K562 (cell line): Measurements from ENCODE around the gene KHNYN. TPM values are rescaled to one million over a fixed set of nuclear protein-coding genes. Genes with fewer than 3 reads are reported as not detected.

Experiments used
- ATAC-seq: fragments of 200-7000 bp; cut with Tn5 transposase; 3 replicates; pipeline ENCODE4 v1.9.1; 2020; ENCODE audit warnings: moderate library complexity
- BruUV-seq: library from RNA; stranded (reverse); fragments of 400-500 nt; replicated peaks from 2 replicates; lab custom pipeline; 2021; lab: Mats Ljungman, UMichigan
- CTCF ChIA-PET: fragments of 300-600 bp; formaldehyde crosslinking; extraction: SDS; loops from one replicate; lab custom pipeline; 2021; ENCODE audit warnings: low intra/inter-chr PET ratio; lab: Yijun Ruan, JAX
- POLR2A ChIA-PET: fragments of 300-600, 350-650 bp; sonication (Branson Sonifier 250); formaldehyde crosslinking; extraction: SDS; loops from one replicate; lab custom pipeline; 2021; ENCODE audit warnings: antibody characterized with exemption, inconsistent platforms; lab: Yijun Ruan, JAX
- DNase-seq, 4 experiments: peaks; one replicate each; pipeline versions ENCODE4 v3.0.0 to v3.0.0-alpha.2; 2011 to 2018; ENCODE audit warnings: low spot score in 3 of 4, mixed read lengths in 3 of 4; ENCODE audit errors: extremely low read depth in 1 of 4
- FAIRE-seq: peaks from 2 replicates; lab custom pipeline; 2011; peaks lifted over from hg19 to GRCh38; lab: Jason Lieb, UNC
- H2AFZ ChIP-seq: 2 replicates; pipeline ENCODE4 v1.6.0; 2011; ENCODE audit warnings: low read depth, low read length, control low read depth, inconsistent platforms
- H3K27ac ChIP-seq: fragments of 200-600 bp; 3 replicates; pipeline ENCODE4 v1.8.0; 2011; ENCODE audit warnings: low read depth, mild to moderate bottlenecking, control low read depth, inconsistent platforms, low read length, moderate library complexity, mixed read lengths; ENCODE audit errors: extremely low read depth
- H3K27me3 ChIP-seq, 2 experiments: fragments of 300-600 bp in 1 of 2; 2 replicates in 1 of 2; 3 replicates in 1 of 2; pipeline versions ENCODE4 v1.6.0 to v1.8.0; 2011; ENCODE audit warnings: inconsistent platforms in 2 of 2, low read length in 2 of 2, mild to moderate bottlenecking in 1 of 2, mixed read lengths in 1 of 2, moderate library complexity in 1 of 2; ENCODE audit not compliant: control insufficient read depth in 2 of 2, insufficient read depth in 2 of 2
- H3K36me3 ChIP-seq: fragments of 300-600 bp; 3 replicates; pipeline ENCODE4 v1.8.0; 2011; ENCODE audit warnings: mild to moderate bottlenecking, low read length, inconsistent platforms; ENCODE audit not compliant: control insufficient read depth, insufficient read depth
- H3K4me1 ChIP-seq, 2 experiments: fragments of 200-600 bp in 1 of 2; replicated peaks in 1 of 2; 2 replicates in 1 of 2; 3 replicates in 1 of 2; pipeline versions ENCODE4 v1.5.1 to v1.8.0; 2011; ENCODE audit warnings: inconsistent platforms in 2 of 2, low read length in 2 of 2, mild to moderate bottlenecking in 1 of 2, mixed read lengths in 1 of 2, moderate library complexity in 1 of 2; ENCODE audit not compliant: control insufficient read depth in 2 of 2, insufficient read depth in 2 of 2
- H3K4me2 ChIP-seq: 2 replicates; pipeline ENCODE4 v1.6.1; 2011; ENCODE audit warnings: low read length, control low read depth, inconsistent platforms, mixed read lengths; ENCODE audit not compliant: insufficient read depth
- H3K4me3 ChIP-seq: fragments of 200-600 bp; sonication (generic), shearing (Covaris generic); 2 replicates; pipeline ENCODE4 v1.5.1; 2016; ENCODE audit warnings: control low read depth, inconsistent platforms
- H3K79me2 ChIP-seq: fragments of 200-600 bp; 3 replicates; pipeline ENCODE4 v1.8.0; 2011; ENCODE audit warnings: low read length, inconsistent platforms; ENCODE audit not compliant: control insufficient read depth, insufficient read depth
- H3K9ac ChIP-seq, 2 experiments: 2 replicates each; pipeline versions ENCODE4 v1.6.0 to v1.6.1; 2011; ENCODE audit warnings: low read depth in 2 of 2, low read length in 2 of 2, control low read depth in 1 of 2, inconsistent platforms in 1 of 2, mild to moderate bottlenecking in 1 of 2, mixed read lengths in 1 of 2; ENCODE audit not compliant: insufficient read depth in 1 of 2
- H3K9me1 ChIP-seq: one replicate; pipeline ENCODE4 v1.6.0; 2011; ENCODE audit warnings: inconsistent platforms, mild to moderate bottlenecking, low read length, moderate library complexity; ENCODE audit not compliant: control insufficient read depth, insufficient read depth
- H3K9me3 ChIP-seq: replicated peaks from 2 replicates; pipeline ENCODE4 v1.5.1; 2011; ENCODE audit warnings: low read depth, low read length, inconsistent platforms; ENCODE audit not compliant: control insufficient read depth, insufficient read depth
- H4K20me1 ChIP-seq: replicated peaks from 2 replicates; pipeline ENCODE4 v1.6.1; 2011; ENCODE audit warnings: low read length, inconsistent platforms, mixed read lengths; ENCODE audit not compliant: control insufficient read depth, insufficient read depth
- EGR1 ChIP-seq: fragments of 450-650 bp; conservative IDR thresholded peaks from 2 replicates; pipeline ENCODE4 v1.6.1; 2017; ENCODE audit warnings: mild to moderate bottlenecking
- POLR2AphosphoS5 ChIP-seq: IDR thresholded peaks from 2 replicates; pipeline ENCODE4 v1.6.1; 2011; ENCODE audit warnings: mild to moderate bottlenecking, low read depth, low read length, moderate library complexity; ENCODE audit not compliant: control insufficient read depth, insufficient read depth
- SMARCA5 ChIP-seq: fragments of 450-650 bp; IDR thresholded peaks from 2 replicates; pipeline ENCODE4 v1.6.1; 2016
- SMARCC2 ChIP-seq: fragments of 450-650 bp; IDR thresholded peaks from 2 replicates; pipeline ENCODE4 v1.6.1; 2017; ENCODE audit warnings: antibody characterized with exemption, moderate library complexity, mild to moderate bottlenecking, low read depth
- UBTF ChIP-seq, 2 experiments: IDR thresholded peaks; 2 replicates each; pipeline ENCODE4 v1.6.1; 2012; ENCODE audit warnings: improper control_type of control experiment in 2 of 2, low read depth in 2 of 2, low read length in 2 of 2, borderline replicate concordance in 1 of 2
- ZNF232 ChIP-seq: sonication (generic); formaldehyde crosslinking; IDR thresholded peaks from 2 replicates; pipeline ENCODE4 v1.8.0; 2022; ENCODE audit warnings: mild to moderate bottlenecking, missing genetic modification reagents
- WGBS: fragments of 100-300 bp; shearing (Covaris generic); methylation state at CpG from one replicate; pipeline ENCODE4 v1.1.6; 2016; ENCODE audit warnings: low coverage, mixed read lengths; ENCODE audit not compliant: insufficient coverage; ENCODE audit errors: missing lambda C conversion rate; 5-methylcytosine and 5-hydroxymethylcytosine counted together
- in situ Hi-C: fragments of 300-500 bp; cut with MboI; formaldehyde crosslinking; loops from 4 replicates; pipeline ENCODE4 v1.15.0; 2018; ENCODE audit warnings: inconsistent platforms, mixed read lengths
- intact Hi-C: fragments of 100-400 bp; cut with micrococcal nuclease; formaldehyde crosslinking; loops from 2 replicates; pipeline ENCODE4 v1.14.2; 2022
- polyA plus RNA-seq, 8 experiments: library from polyadenylated mRNA; depleted of rRNA in 4 of 8; stranded (reverse) in 5 of 8; unstranded in 3 of 8; fragments of >200 nt; fragmentation: Nextera tagmentation in 2 of 8; fragmentation: Illumina TruSeq in 1 of 8; extraction: Ambion mirVana in 2 of 8; extraction: Trizol in 1 of 8; gene quantifications; 2 replicates each; pipeline versions ENCODE4 v1.2.1 to v1.2.3, GENCODE V29; 2011 to 2014; ENCODE audit warnings: inconsistent platforms in 1 of 8, missing spikeins in 1 of 8
- total RNA-seq, 7 experiments: library from RNA; depleted of rRNA in 6 of 7; stranded (reverse); fragments of >200 nt in 6 of 7; fragmentation: Illumina TruSeq in 2 of 7; extraction: Trizol in 2 of 7; gene quantifications; 2 replicates each; pipeline versions ENCODE4 v1.2.1 to v1.2.3, GENCODE V29; 2011 to 2021; ENCODE audit warnings: low replicate concordance in 1 of 7

KHNYN gene
- total and polyA plus RNA-seq, 9 of the 15 experiments (the other 6 are each of a cell fraction or from before 2014, with no cell fraction given), result 0.76 to 26.0 (median 14.1) TPM

GRCh38 chr14:24437736-24438067 is 7.9 kb downstream of the KHNYN start (continued):
- no peak for TF ChIP-seq SMARCC2
- no peak for TF ChIP-seq SMARCA5
- TF ChIP-seq ZNF232 (CRISPR knock-in tag), result no peak
- TF ChIP-seq EGR1, result no peak

- Histone ChIP-seq H3K79me2 (peaks cover 22% of the 10 kb centered on the region), H3K36me3 (peaks cover 59% of the 10 kb centered on the region), H3K9me1 (no peaks in the 10 kb centered on the region), H3K4me2 (no peak overlapping the region), H2AFZ (no peak overlapping the region), H3K4me3 (no peak overlapping the region), H3K4me1 (peaks cover 0 to 10% of the 10 kb centered on the region in 2 experiments; a peak in 2 of 5 replicates), H3K27ac (no peak overlapping the region), H3K9ac (no peak overlapping the region), H4K20me1 (no peaks in the 10 kb centered on the region), H3K27me3 (no peaks in the 10 kb centered on the region), H3K9me3 (no peaks in the 10 kb centered on the region)
- BruUV-seq, result no TSS peak
- intact Hi-C loops, result no loop called here
- no peak for FAIRE-seq
- CTCF ChIA-PET, result interaction anchor here (4.6 kb wide), 1 partner anchor 105 kb away, joined by 35 read pairs; the partner anchor contains the start of gene ADCY4
- in situ Hi-C loops, result loop anchor here (10.0 kb wide), 2 partner anchors 194 to 384 kb away; partner anchors contain the start of genes CARMIL3 and TINF2
- no peak for ATAC-seq
- no peak for DNase-seq
- 75% methylated on average over 9 of the region's 9 CpGs for WGBS
- TF ChIP-seq POLR2AphosphoS5 (peak; percentile 9; the same call in 1 of the 2 replicates), UBTF (IDR thresholded peaks at IDR 0.05; ENCODE audit: borderline replicate concordance in 1 of 2, low read depth in 2 of 2, low read length in 2 of 2) (no peak)
- POLR2A ChIA-PET, result no interaction called here
These were observed 8.7 kb downstream of the KHNYN start for GRCh38 chr14:24438223-24439097.
